Ovary (tissue), 9 donors: ENCODE results near the gene NUP54. TPM values are rescaled to one million over a fixed set of nuclear protein-coding genes. Genes with fewer than 3 reads are reported as not detected.

Source experiments
- DNase-seq, 5 donors: peaks; one replicate each; pipeline ENCODE4 v3.0.0-alpha.2; 2019 to 2020
- H3K27ac ChIP-seq, 2 donors: fragments of 200-600 bp; one replicate each; pipeline versions ENCODE4 v1.5.1 to v1.8.0; 2019 to 2022
- H3K27me3 ChIP-seq: fragments of 200-600 bp; one replicate; pipeline ENCODE4 v1.8.0; 2022
- H3K36me3 ChIP-seq: fragments of 200-600 bp; sonication (generic); one replicate; pipeline ENCODE4 v1.5.1; 2019
- H3K4me1 ChIP-seq: one replicate; pipeline ENCODE4 v1.8.1; 2013; ENCODE audit warnings: mild to moderate bottlenecking, moderate library complexity; ENCODE audit not compliant: insufficient read depth
- H3K4me3 ChIP-seq: fragments of 200-600 bp; sonication (generic); one replicate; pipeline ENCODE4 v1.5.1; 2017
- H3K9me3 ChIP-seq, 2 donors: fragments of 200-600 bp in 1 of 2; sonication (generic) in 1 of 2; one replicate each; pipeline versions ENCODE4 v1.5.1 to v1.8.1; 2013 to 2019; ENCODE audit warnings: mild to moderate bottlenecking in 1 of 2, moderate library complexity in 1 of 2
- EP300 ChIP-seq: sonication (generic); formaldehyde crosslinking; IDR thresholded peaks from one replicate; pipeline ENCODE4 v1.6.1; 2017; ENCODE audit warnings: antibody characterized with exemption
- POLR2A ChIP-seq: fragments of 450-650 bp; IDR thresholded peaks from one replicate; pipeline ENCODE4 v1.6.1; 2017; ENCODE audit warnings: antibody characterized with exemption, mild to moderate bottlenecking, moderate library complexity
- WGBS, 3 donors: extraction: QIAGEN DNeasy Blood & Tissue Kit in 1 of 3; methylation state at CpG; one replicate each; pipeline versions ENCODE4 v1.1.5 to v1.1.7; 2013 to 2017; 5-methylcytosine and 5-hydroxymethylcytosine counted together
- intact Hi-C, 4 donors: fragments of 100-400 bp; cut with DNase I; formaldehyde crosslinking; loops; one replicate each; pipeline versions ENCODE4 v1.11.0 to v1.15.1; 2022 to 2023
- polyA plus RNA-seq, 2 donors: library from polyadenylated mRNA; stranded (reverse); fragments of 200-250 nt in 1 of 2; fragments of 350-450 nt in 1 of 2; fragmentation: Illumina TruSeq in 1 of 2; extraction: RNeasy Lipid Tissue Mini Kit (QIAGEN cat#74804) in 1 of 2; gene quantifications; one replicate each; pipeline ENCODE4 v1.2.3, GENCODE V29; 2013 to 2014
- total RNA-seq, 7 donors: library from RNA; depleted of rRNA in 2 of 7; stranded (reverse); fragments of >200 nt in 2 of 7; fragmentation: NEBNext Ultra II Directional in 3 of 7; extraction: Animal tissue kit (Norgen Biotek cat#: 25700) in 3 of 7; gene quantifications; one replicate each; pipeline versions ENCODE4 v1.1.0 to v1.2.4, GENCODE V29; 2016 to 2023
- TF ChIP-seq, protein P1 (sequence below), 3 donors: fragments of 450-650 bp in 2 of 3; fragments of 200-600 bp in 1 of 3; IDR thresholded peaks; one replicate each; pipeline versions ENCODE4 v1.5.1 to v1.8.0; 2016 to 2022; ENCODE audit warnings: antibody characterized with exemption in 3 of 3, mild to moderate bottlenecking in 1 of 3
- donor health status: DM: no; HTN: no; CAD: no; lungs with moderate emphysema.
- donor health status: DM: no; HTN: no; CAD: no.
- donor health status: Bipolar disorder and iron deficiency.
- donor health status: DM: yes; HTN: yes; CAD: no.
- donor health status: DM: no; HTN: no; CAD: no.
- donor health status: DM: yes; HTN: yes; CAD: no.

NUP54 gene
- total and polyA plus RNA-seq, 9 donors: 25.2 to 53.8 (median 44.7) TPM

GRCh38 chr4:76160355-76160754 lies 12.2 kb upstream of the NUP54 start:
- intact Hi-C loops: no loop called here
- H3K36me3 ChIP-seq: no peaks in the 10 kb centered on the region
- TF ChIP-seq, protein P1, sequence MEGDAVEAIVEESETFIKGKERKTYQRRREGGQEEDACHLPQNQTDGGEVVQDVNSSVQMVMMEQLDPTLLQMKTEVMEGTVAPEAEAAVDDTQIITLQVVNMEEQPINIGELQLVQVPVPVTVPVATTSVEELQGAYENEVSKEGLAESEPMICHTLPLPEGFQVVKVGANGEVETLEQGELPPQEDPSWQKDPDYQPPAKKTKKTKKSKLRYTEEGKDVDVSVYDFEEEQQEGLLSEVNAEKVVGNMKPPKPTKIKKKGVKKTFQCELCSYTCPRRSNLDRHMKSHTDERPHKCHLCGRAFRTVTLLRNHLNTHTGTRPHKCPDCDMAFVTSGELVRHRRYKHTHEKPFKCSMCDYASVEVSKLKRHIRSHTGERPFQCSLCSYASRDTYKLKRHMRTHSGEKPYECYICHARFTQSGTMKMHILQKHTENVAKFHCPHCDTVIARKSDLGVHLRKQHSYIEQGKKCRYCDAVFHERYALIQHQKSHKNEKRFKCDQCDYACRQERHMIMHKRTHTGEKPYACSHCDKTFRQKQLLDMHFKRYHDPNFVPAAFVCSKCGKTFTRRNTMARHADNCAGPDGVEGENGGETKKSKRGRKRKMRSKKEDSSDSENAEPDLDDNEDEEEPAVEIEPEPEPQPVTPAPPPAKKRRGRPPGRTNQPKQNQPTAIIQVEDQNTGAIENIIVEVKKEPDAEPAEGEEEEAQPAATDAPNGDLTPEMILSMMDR (IDR thresholded peaks at IDR 0.05): no peak
- no peaks in the 10 kb centered on the region for H3K27me3 ChIP-seq
- H3K9me3 ChIP-seq: no peaks in the 10 kb centered on the region
- peaks cover 4% of the 10 kb centered on the region for H3K4me1 ChIP-seq
- WGBS, 3 donors: 57 to 77% (median 76%) methylated on average over 2 of the region's 2 CpGs
- DNase-seq: no peak
- no peak overlapping the region for H3K4me3 ChIP-seq
- H3K27ac ChIP-seq: no peak overlapping the region

- TF ChIP-seq POLR2A (no peak), EP300 (no peak)
- TF ChIP-seq, protein P1 (IDR thresholded peaks at IDR 0.05): no peak
- Histone ChIP-seq H3K27ac (no peak overlapping the region), H3K36me3 (no peaks in the 10 kb centered on the region), H3K27me3 (no peaks in the 10 kb centered on the region), H3K9me3 (no peaks in the 10 kb centered on the region), H3K4me3 (no peak overlapping the region), H3K4me1 (peaks cover 4% of the 10 kb centered on the region)
- intact Hi-C loops: no loop called here
- 0 to 6% (median 2%) methylated on average over 2 of the region's 2 CpGs for WGBS, 3 donors
- DNase-seq: no peak
Measured at GRCh38 chr4:76156635-76157034, 8.4 kb upstream of the NUP54 start.

- Histone ChIP-seq H3K36me3 (no peaks in the 10 kb centered on the region), H3K4me1 (peaks cover 4% of the 10 kb centered on the region), H3K27me3 (no peaks in the 10 kb centered on the region), H3K27ac (no peak overlapping the region), H3K4me3 (no peak overlapping the region), H3K9me3 (no peaks in the 10 kb centered on the region)
- WGBS, 3 donors: 73 to 79% (median 74%) methylated on average over 3 of the region's 3 CpGs
- TF ChIP-seq, protein P1 (IDR thresholded peaks at IDR 0.05): no peak
- TF ChIP-seq POLR2A: no peak
- no peak for TF ChIP-seq EP300
- intact Hi-C loops: no loop called here
- no peak for DNase-seq
Measured at GRCh38 chr4:76155979-76156378, 7.8 kb upstream of the NUP54 start.

GRCh38 chr4:76153356-76153755 lies 5.2 kb upstream of the NUP54 start:
- no peak overlapping the region for H3K4me3 ChIP-seq
- 74 to 83% (median 79%) methylated on average over 2 of the region's 2 CpGs for WGBS, 3 donors
- H3K27me3 ChIP-seq: no peaks in the 10 kb centered on the region
- intact Hi-C loops: no loop called here
- H3K4me1 ChIP-seq: peaks cover 6% of the 10 kb centered on the region
- H3K9me3 ChIP-seq: no peaks in the 10 kb centered on the region
- TF ChIP-seq EP300 (no peak), POLR2A (no peak)
- TF ChIP-seq, protein P1 (IDR thresholded peaks at IDR 0.05): no peak
- DNase-seq: no peak
- no peak overlapping the region for H3K27ac ChIP-seq
- H3K36me3 ChIP-seq: no peaks in the 10 kb centered on the region
